DMS 273 (cell line): ENCODE measurements around the gene PLCE1.
A peak's percentile ranks its signal among the peaks of the same experiment; 100 is the strongest.
"Not testable (repeated sequence)": the region's sequence is repeated elsewhere in the genome, so short reads cannot be mapped to it uniquely, and the experiment has no call there.

Experiments
- DNase-seq: peaks from one replicate; lab custom pipeline; 2025; ENCODE audit not compliant: unreplicated experiment; lab: John Stamatoyannopoulos, UW

PLCE1 gene

GRCh38 chr10:93993782-93994437, at the start of gene PLCE1:
Gene PLCE1, plus strand, starts transcription at chr10:93993931. Its CDS starts 37,116 bp downstream, at chr10:94031047.
- peak; percentile 81 for DNase-seq

- no peak for DNase-seq
Observed at GRCh38 chr10:93945819-93946218, 47.9 kb upstream of the PLCE1 start.

GRCh38 chr10:93947055-93947454, 46.7 kb upstream of the PLCE1 start:
- peak; percentile 58 for DNase-seq

- DNase-seq, result no peak
Observed at GRCh38 chr10:93947524-93947923, 46.2 kb upstream of the PLCE1 start.

GRCh38 chr10:93951905-93952304, 41.8 kb upstream of the PLCE1 start:
- no peak for DNase-seq

- no peak for DNase-seq
Observed at GRCh38 chr10:93954299-93954698, 39.4 kb upstream of the PLCE1 start.

- DNase-seq, result no peak
Observed at GRCh38 chr10:93954726-93955363, 38.9 kb upstream of the PLCE1 start.

GRCh38 chr10:93958834-93959233, 34.9 kb upstream of the PLCE1 start:
- DNase-seq, result no peak

GRCh38 chr10:93960988-93961387, 32.7 kb upstream of the PLCE1 start:
- not testable (repeated sequence) for DNase-seq

- no peak for DNase-seq
Observed at GRCh38 chr10:93962973-93963372, 30.8 kb upstream of the PLCE1 start.

- no peak for DNase-seq
Observed at GRCh38 chr10:93963434-93963833, 30.3 kb upstream of the PLCE1 start.

GRCh38 chr10:93965911-93966310, 27.8 kb upstream of the PLCE1 start:
- DNase-seq, result no peak

GRCh38 chr10:93967756-93968155, 26.0 kb upstream of the PLCE1 start:
- no peak for DNase-seq

- DNase-seq, result no peak
Observed at GRCh38 chr10:93968540-93968945, 25.2 kb upstream of the PLCE1 start.

- not testable (repeated sequence) for DNase-seq
Observed at GRCh38 chr10:93970433-93971010, 23.2 kb upstream of the PLCE1 start.

- no peak for DNase-seq
Observed at GRCh38 chr10:93973748-93974445, 19.8 kb upstream of the PLCE1 start.

GRCh38 chr10:93977442-93977841, 16.3 kb upstream of the PLCE1 start:
- peak; percentile 4 for DNase-seq

GRCh38 chr10:93980486-93980885, 13.2 kb upstream of the PLCE1 start:
- DNase-seq, result no peak

GRCh38 chr10:93991114-93991513, 2.6 kb upstream of the PLCE1 start:
- peak; percentile 19 for DNase-seq

GRCh38 chr10:93991596-93992284, 2.0 kb upstream of the PLCE1 start:
- peak; percentile 36 for DNase-seq

GRCh38 chr10:93992400-93993030, 1.2 kb upstream of the PLCE1 start:
- peak; percentile 54 for DNase-seq
